SK-N-MC (cell line): ENCODE measurements around the gene SLC25A52.

ENCODE experiments used
- EZH2 ChIP-seq: fragments of 200-600 bp; sonication (generic); IDR thresholded peaks from one replicate; pipeline ENCODE4 v1.6.1; 2017; ENCODE audit warnings: antibody characterized with exemption
- FOXP2 ChIP-seq: optimal IDR thresholded peaks from 2 replicates; pipeline ENCODE3; 2011; ENCODE audit warnings: mild to moderate bottlenecking, moderate library complexity; ENCODE audit not compliant: insufficient read depth; ENCODE audit errors: extremely low read length, control extremely low read depth
- POLR2AphosphoS5 ChIP-seq: IDR thresholded peaks from 2 replicates; pipeline ENCODE4 v1.6.1; 2012; ENCODE audit warnings: mild to moderate bottlenecking, low read depth, low read length, borderline replicate concordance

DNA sequence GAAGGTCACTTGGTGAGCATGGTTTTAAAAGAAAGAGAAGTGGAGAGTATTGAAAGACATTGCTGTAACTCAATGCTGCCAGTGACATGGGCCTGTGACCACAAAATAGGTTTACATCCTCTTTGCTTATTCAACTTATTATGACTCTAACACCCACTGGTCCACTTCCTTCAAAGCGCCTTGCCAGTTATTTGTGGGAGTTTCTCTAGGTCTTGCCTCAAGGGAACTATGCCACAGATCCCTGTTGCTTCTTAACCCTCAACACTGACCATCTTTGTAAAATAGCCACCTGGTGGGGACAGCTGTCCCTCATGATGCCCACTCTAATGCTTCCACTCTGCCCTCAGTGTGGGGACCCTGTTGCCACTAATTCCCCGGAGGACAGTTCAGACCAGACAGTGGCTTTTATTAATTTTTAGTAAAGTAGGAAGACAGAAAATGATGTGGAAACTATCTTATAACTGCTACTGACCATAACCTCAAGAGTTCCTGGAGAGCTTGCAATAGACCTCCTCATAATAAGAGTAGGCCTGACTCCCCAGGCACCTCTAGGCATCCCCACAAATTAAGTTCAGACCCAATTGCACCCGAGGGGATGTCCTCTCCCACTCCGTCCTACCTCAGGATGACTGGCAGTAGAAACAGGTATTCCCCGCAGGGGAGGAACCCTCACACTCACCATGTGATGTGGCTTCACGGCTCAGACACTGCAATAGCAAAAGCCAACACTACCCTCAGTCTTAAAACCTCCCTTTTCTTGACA is 31.3 kb upstream of the SLC25A52 start:
- TF ChIP-seq EZH2 (no peak), POLR2AphosphoS5 (no peak), FOXP2 (no peak)
